Measurements from ENCODE around the gene FOXP1. TPM values are rescaled to one million over a fixed set of nuclear protein-coding genes. Genes with fewer than 3 reads are reported as not detected.

Gene FOXP1
- total RNA-seq, 1 experiment from 2014 or later = 24.8 TPM

- no peaks in the 10 kb centered on the region for H3K9me3 ChIP-seq (replicated peaks)
- H3K27me3 ChIP-seq = no peaks in the 10 kb centered on the region
- H3K4me3 ChIP-seq = no peak overlapping the region
- H3K4me1 ChIP-seq = no peaks in the 10 kb centered on the region
- H3K36me3 ChIP-seq = no peaks in the 10 kb centered on the region
- no peak for DNase-seq
- H3K27ac ChIP-seq = no peak overlapping the region
Observed at GRCh38 chr3:71001303-71001830, 582.2 kb downstream of the FOXP1 start.

GRCh38 chr3:71000483-71000882 lies 583.0 kb downstream of the FOXP1 start:
- H3K27ac ChIP-seq = no peak overlapping the region
- no peaks in the 10 kb centered on the region for H3K4me1 ChIP-seq
- H3K36me3 ChIP-seq = no peaks in the 10 kb centered on the region
- no peak overlapping the region for H3K4me3 ChIP-seq
- no peaks in the 10 kb centered on the region for H3K27me3 ChIP-seq
- no peaks in the 10 kb centered on the region for H3K9me3 ChIP-seq (replicated peaks)
- no peak for DNase-seq

- no peak for DNase-seq
- no peaks in the 10 kb centered on the region for H3K9me3 ChIP-seq (replicated peaks)
- no peak overlapping the region for H3K4me3 ChIP-seq
- no peaks in the 10 kb centered on the region for H3K4me1 ChIP-seq
- H3K36me3 ChIP-seq = no peaks in the 10 kb centered on the region
- no peaks in the 10 kb centered on the region for H3K27me3 ChIP-seq
- no peak overlapping the region for H3K27ac ChIP-seq
Observed at GRCh38 chr3:70999730-71000129, 583.8 kb downstream of the FOXP1 start.

GRCh38 chr3:70996082-70996481 lies 587.4 kb downstream of the FOXP1 start:
- Histone ChIP-seq H3K4me3 (no peak overlapping the region), H3K4me1 (no peaks in the 10 kb centered on the region), H3K27ac (no peak overlapping the region), H3K27me3 (no peaks in the 10 kb centered on the region), H3K9me3 (replicated peaks) (no peaks in the 10 kb centered on the region), H3K36me3 (no peaks in the 10 kb centered on the region)
- DNase-seq = no peak

- H3K4me3 ChIP-seq = no peak overlapping the region
- H3K4me1 ChIP-seq = no peaks in the 10 kb centered on the region
- H3K36me3 ChIP-seq = no peaks in the 10 kb centered on the region
- H3K27ac ChIP-seq = no peak overlapping the region
- DNase-seq = no peak
- no peaks in the 10 kb centered on the region for H3K9me3 ChIP-seq (replicated peaks)
- no peaks in the 10 kb centered on the region for H3K27me3 ChIP-seq
Observed at GRCh38 chr3:70994644-70995043, 588.9 kb downstream of the FOXP1 start.

GRCh38 chr3:70992562-70993204 lies 590.8 kb downstream of the FOXP1 start:
- Histone ChIP-seq H3K9me3 (replicated peaks) (no peaks in the 10 kb centered on the region), H3K27me3 (no peaks in the 10 kb centered on the region), H3K4me1 (no peaks in the 10 kb centered on the region; the same call in 1 of the 2 replicates), H3K36me3 (no peaks in the 10 kb centered on the region), H3K4me3 (no peak overlapping the region), H3K27ac (no peak overlapping the region)
- DNase-seq = no peak

GRCh38 chr3:70992131-70992530 lies 591.4 kb downstream of the FOXP1 start:
- H3K27ac ChIP-seq = no peak overlapping the region
- no peaks in the 10 kb centered on the region for H3K36me3 ChIP-seq
- H3K4me1 ChIP-seq = no peaks in the 10 kb centered on the region; the same call in 1 of the 2 replicates
- H3K9me3 ChIP-seq (replicated peaks) = no peaks in the 10 kb centered on the region
- no peak overlapping the region for H3K4me3 ChIP-seq
- no peaks in the 10 kb centered on the region for H3K27me3 ChIP-seq
- no peak for DNase-seq

- no peak overlapping the region for H3K27ac ChIP-seq
- H3K27me3 ChIP-seq = no peaks in the 10 kb centered on the region
- DNase-seq = no peak
- H3K4me3 ChIP-seq = no peak overlapping the region
- H3K36me3 ChIP-seq = no peaks in the 10 kb centered on the region
- H3K9me3 ChIP-seq (replicated peaks) = no peaks in the 10 kb centered on the region
- H3K4me1 ChIP-seq = no peaks in the 10 kb centered on the region; the same call in 1 of the 2 replicates
Observed at GRCh38 chr3:70990723-70991122, 592.8 kb downstream of the FOXP1 start.

- Histone ChIP-seq H3K27me3 (no peaks in the 10 kb centered on the region), H3K27ac (no peak overlapping the region), H3K9me3 (replicated peaks) (no peaks in the 10 kb centered on the region), H3K36me3 (no peaks in the 10 kb centered on the region), H3K4me1 (no peaks in the 10 kb centered on the region; the same call in 1 of the 2 replicates), H3K4me3 (no peak overlapping the region)
- DNase-seq = no peak
Observed at GRCh38 chr3:70990185-70990584, 593.3 kb downstream of the FOXP1 start.

- H3K27ac ChIP-seq = no peak overlapping the region
Observed at GRCh38 chr3:70989174-70989573, 594.4 kb downstream of the FOXP1 start.

GRCh38 chr3:70988111-70988510 lies 595.4 kb downstream of the FOXP1 start:
- Histone ChIP-seq H3K36me3 (0 out of 2 replicates have a peak, but pooled peaks cover 3% of the 10 kb centered on the region), H3K27ac (no peak overlapping the region), H3K9me3 (replicated peaks) (no peaks in the 10 kb centered on the region), H3K4me3 (no peak overlapping the region), H3K4me1 (no peaks in the 10 kb centered on the region; the same call in 1 of the 2 replicates), H3K27me3 (no peaks in the 10 kb centered on the region)
- no peak for DNase-seq

More at GRCh38 chr3:70989174-70989573, 594.4 kb downstream of the FOXP1 start:
- Histone ChIP-seq H3K27me3 (no peaks in the 10 kb centered on the region), H3K4me3 (no peak overlapping the region), H3K9me3 (replicated peaks) (no peaks in the 10 kb centered on the region), H3K4me1 (no peaks in the 10 kb centered on the region; the same call in 1 of the 2 replicates), H3K36me3 (0 out of 2 replicates have a peak, but pooled peaks cover 3% of the 10 kb centered on the region)
- no peak for DNase-seq

- Histone ChIP-seq H3K4me3 (no peak overlapping the region), H3K4me1 (no peaks in the 10 kb centered on the region; the same call in 1 of the 2 replicates), H3K9me3 (replicated peaks) (no peaks in the 10 kb centered on the region), H3K27ac (no peak overlapping the region), H3K36me3 (0 out of 2 replicates have a peak, but pooled peaks cover 3% of the 10 kb centered on the region), H3K27me3 (no peaks in the 10 kb centered on the region)
- DNase-seq = no peak
Observed at GRCh38 chr3:70985572-70985971, 598.0 kb downstream of the FOXP1 start.

- no peak overlapping the region for H3K27ac ChIP-seq
- H3K36me3 ChIP-seq = 0 out of 2 replicates have a peak, but pooled peaks cover 3% of the 10 kb centered on the region
- H3K4me1 ChIP-seq = no peaks in the 10 kb centered on the region; the same call in 1 of the 2 replicates
- H3K27me3 ChIP-seq = no peaks in the 10 kb centered on the region
- H3K4me3 ChIP-seq = no peak overlapping the region
- no peaks in the 10 kb centered on the region for H3K9me3 ChIP-seq (replicated peaks)
- DNase-seq = no peak
Observed at GRCh38 chr3:70984776-70985482, 598.6 kb downstream of the FOXP1 start.

GRCh38 chr3:70982700-70983140 lies 600.8 kb downstream of the FOXP1 start:
- no peak overlapping the region for H3K4me3 ChIP-seq
- H3K9me3 ChIP-seq (replicated peaks) = no peaks in the 10 kb centered on the region
- H3K36me3 ChIP-seq = 0 out of 2 replicates have a peak, but pooled peaks cover 3% of the 10 kb centered on the region
- H3K4me1 ChIP-seq = no peaks in the 10 kb centered on the region
- no peak overlapping the region for H3K27ac ChIP-seq
- no peaks in the 10 kb centered on the region for H3K27me3 ChIP-seq
- no peak for DNase-seq

- H3K9me3 ChIP-seq (replicated peaks) = no peaks in the 10 kb centered on the region
- no peaks in the 10 kb centered on the region for H3K27me3 ChIP-seq
- peaks cover 5% of the 10 kb centered on the region; the same call in 1 of the 2 replicates for H3K36me3 ChIP-seq
- H3K4me1 ChIP-seq = no peaks in the 10 kb centered on the region
- no peak overlapping the region for H3K27ac ChIP-seq
- H3K4me3 ChIP-seq = no peak overlapping the region
- no peak for DNase-seq
Observed at GRCh38 chr3:70982284-70982683, 601.2 kb downstream of the FOXP1 start.
